Ovary (tissue), 9 donors: ENCODE results near the gene AFAP1. TPM values are rescaled to one million over a fixed set of nuclear protein-coding genes. Genes with fewer than 3 reads are reported as not detected.

Source experiments
- DNase-seq, 5 donors: peaks; one replicate each; pipeline ENCODE4 v3.0.0-alpha.2; 2019 to 2020
- H3K27ac ChIP-seq, 2 donors: fragments of 200-600 bp; one replicate each; pipeline versions ENCODE4 v1.5.1 to v1.8.0; 2019 to 2022
- H3K27me3 ChIP-seq: fragments of 200-600 bp; one replicate; pipeline ENCODE4 v1.8.0; 2022
- H3K36me3 ChIP-seq: fragments of 200-600 bp; sonication (generic); one replicate; pipeline ENCODE4 v1.5.1; 2019
- H3K4me1 ChIP-seq: one replicate; pipeline ENCODE4 v1.8.1; 2013; ENCODE audit warnings: mild to moderate bottlenecking, moderate library complexity; ENCODE audit not compliant: insufficient read depth
- H3K4me3 ChIP-seq: fragments of 200-600 bp; sonication (generic); one replicate; pipeline ENCODE4 v1.5.1; 2017
- H3K9me3 ChIP-seq, 2 donors: fragments of 200-600 bp in 1 of 2; sonication (generic) in 1 of 2; one replicate each; pipeline versions ENCODE4 v1.5.1 to v1.8.1; 2013 to 2019; ENCODE audit warnings: mild to moderate bottlenecking in 1 of 2, moderate library complexity in 1 of 2
- EP300 ChIP-seq: sonication (generic); formaldehyde crosslinking; IDR thresholded peaks from one replicate; pipeline ENCODE4 v1.6.1; 2017; ENCODE audit warnings: antibody characterized with exemption
- POLR2A ChIP-seq: fragments of 450-650 bp; IDR thresholded peaks from one replicate; pipeline ENCODE4 v1.6.1; 2017; ENCODE audit warnings: antibody characterized with exemption, mild to moderate bottlenecking, moderate library complexity
- WGBS, 3 donors: extraction: QIAGEN DNeasy Blood & Tissue Kit in 1 of 3; methylation state at CpG; one replicate each; pipeline versions ENCODE4 v1.1.5 to v1.1.7; 2013 to 2017; 5-methylcytosine and 5-hydroxymethylcytosine counted together
- intact Hi-C, 4 donors: fragments of 100-400 bp; cut with DNase I; formaldehyde crosslinking; loops; one replicate each; pipeline versions ENCODE4 v1.11.0 to v1.15.1; 2022 to 2023
- polyA plus RNA-seq, 2 donors: library from polyadenylated mRNA; stranded (reverse); fragments of 200-250 nt in 1 of 2; fragments of 350-450 nt in 1 of 2; fragmentation: Illumina TruSeq in 1 of 2; extraction: RNeasy Lipid Tissue Mini Kit (QIAGEN cat#74804) in 1 of 2; gene quantifications; one replicate each; pipeline ENCODE4 v1.2.3, GENCODE V29; 2013 to 2014
- total RNA-seq, 7 donors: library from RNA; depleted of rRNA in 2 of 7; stranded (reverse); fragments of >200 nt in 2 of 7; fragmentation: NEBNext Ultra II Directional in 3 of 7; extraction: Animal tissue kit (Norgen Biotek cat#: 25700) in 3 of 7; gene quantifications; one replicate each; pipeline versions ENCODE4 v1.1.0 to v1.2.4, GENCODE V29; 2016 to 2023
- TF ChIP-seq, protein P1 (sequence below), 3 donors: fragments of 450-650 bp in 2 of 3; fragments of 200-600 bp in 1 of 3; IDR thresholded peaks; one replicate each; pipeline versions ENCODE4 v1.5.1 to v1.8.0; 2016 to 2022; ENCODE audit warnings: antibody characterized with exemption in 3 of 3, mild to moderate bottlenecking in 1 of 3
- donor health status: DM: no; HTN: no; CAD: no; lungs with moderate emphysema.
- donor health status: DM: no; HTN: no; CAD: no.
- donor health status: Bipolar disorder and iron deficiency.
- donor health status: DM: yes; HTN: yes; CAD: no.
- donor health status: DM: no; HTN: no; CAD: no.
- donor health status: DM: yes; HTN: yes; CAD: no.

The AFAP1 gene
- total and polyA plus RNA-seq, 9 donors, result 8.6 to 42.3 (median 23.0) TPM

DNA sequence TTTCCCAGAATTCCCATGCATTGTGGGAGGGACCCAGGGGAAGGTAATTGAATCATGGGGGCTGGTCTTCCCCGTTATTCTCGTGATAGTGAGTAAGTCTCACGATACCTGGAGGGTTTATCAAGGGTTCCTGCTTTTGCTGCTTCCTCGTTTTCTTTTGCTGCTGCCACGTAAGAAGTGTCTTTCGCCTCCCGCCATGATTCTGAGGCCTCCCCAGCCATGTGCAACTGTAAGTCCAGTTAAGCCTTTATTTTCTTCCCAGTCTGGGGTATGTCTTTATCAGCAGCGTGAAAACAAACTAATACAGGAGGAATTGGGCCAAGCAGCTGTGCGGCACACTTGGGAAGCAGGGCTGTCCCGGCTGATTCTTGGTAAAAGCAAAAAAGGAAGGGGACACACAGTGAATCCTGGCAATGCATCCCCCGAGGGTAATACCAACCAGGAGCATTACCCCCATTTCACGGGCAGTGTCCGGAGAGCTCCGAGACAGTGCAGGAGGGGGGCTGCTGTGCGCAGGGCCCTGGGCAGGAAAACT is 185.7 kb downstream of the AFAP1 start:
- peaks cover 8% of the 10 kb centered on the region for H3K4me1 ChIP-seq
- intact Hi-C loops, result no loop called here
- no peak for TF ChIP-seq EP300
- no peak for TF ChIP-seq POLR2A
- TF ChIP-seq, protein P1, sequence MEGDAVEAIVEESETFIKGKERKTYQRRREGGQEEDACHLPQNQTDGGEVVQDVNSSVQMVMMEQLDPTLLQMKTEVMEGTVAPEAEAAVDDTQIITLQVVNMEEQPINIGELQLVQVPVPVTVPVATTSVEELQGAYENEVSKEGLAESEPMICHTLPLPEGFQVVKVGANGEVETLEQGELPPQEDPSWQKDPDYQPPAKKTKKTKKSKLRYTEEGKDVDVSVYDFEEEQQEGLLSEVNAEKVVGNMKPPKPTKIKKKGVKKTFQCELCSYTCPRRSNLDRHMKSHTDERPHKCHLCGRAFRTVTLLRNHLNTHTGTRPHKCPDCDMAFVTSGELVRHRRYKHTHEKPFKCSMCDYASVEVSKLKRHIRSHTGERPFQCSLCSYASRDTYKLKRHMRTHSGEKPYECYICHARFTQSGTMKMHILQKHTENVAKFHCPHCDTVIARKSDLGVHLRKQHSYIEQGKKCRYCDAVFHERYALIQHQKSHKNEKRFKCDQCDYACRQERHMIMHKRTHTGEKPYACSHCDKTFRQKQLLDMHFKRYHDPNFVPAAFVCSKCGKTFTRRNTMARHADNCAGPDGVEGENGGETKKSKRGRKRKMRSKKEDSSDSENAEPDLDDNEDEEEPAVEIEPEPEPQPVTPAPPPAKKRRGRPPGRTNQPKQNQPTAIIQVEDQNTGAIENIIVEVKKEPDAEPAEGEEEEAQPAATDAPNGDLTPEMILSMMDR (IDR thresholded peaks at IDR 0.05), result no peak
- H3K27ac ChIP-seq, result no peak overlapping the region
- H3K4me3 ChIP-seq, result no peak overlapping the region
- H3K36me3 ChIP-seq, result no peaks in the 10 kb centered on the region
- H3K27me3 ChIP-seq, result no peaks in the 10 kb centered on the region
- no peaks in the 10 kb centered on the region for H3K9me3 ChIP-seq
- DNase-seq, result no peak
- 14 to 60% (median 20%) methylated on average over 15 of the region's 15 CpGs for WGBS, 3 donors

DNA sequence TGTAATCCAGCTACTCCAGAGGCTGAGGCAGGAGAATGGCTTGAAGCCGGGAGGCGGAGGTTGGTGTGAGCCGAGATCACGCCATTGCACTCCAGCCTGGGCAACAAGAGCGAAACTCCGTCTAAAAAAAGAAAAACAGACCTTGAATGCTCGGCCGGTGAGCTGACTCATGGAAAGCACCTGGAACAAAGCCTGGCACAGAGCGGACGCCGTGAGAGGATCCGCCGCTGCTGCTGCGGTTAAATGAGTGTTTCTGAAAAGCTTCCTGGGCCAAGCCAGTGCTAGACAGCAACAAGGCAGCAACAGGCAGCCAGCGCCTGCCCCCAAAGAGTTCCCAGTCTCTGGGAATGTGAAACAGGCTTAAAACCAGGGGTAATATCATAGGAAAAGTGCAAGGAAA is 186.4 kb downstream of the AFAP1 start:
- Histone ChIP-seq H3K27ac (no peak overlapping the region), H3K4me1 (peaks cover 8% of the 10 kb centered on the region), H3K36me3 (no peaks in the 10 kb centered on the region), H3K27me3 (no peaks in the 10 kb centered on the region), H3K9me3 (no peaks in the 10 kb centered on the region), H3K4me3 (no peak overlapping the region)
- 42 to 76% (median 60%) methylated on average over 15 of the region's 15 CpGs for WGBS, 3 donors
- TF ChIP-seq, protein P1 (IDR thresholded peaks at IDR 0.05), result no peak
- TF ChIP-seq POLR2A (no peak), EP300 (no peak)
- no peak for DNase-seq
- intact Hi-C loops, result no loop called here

DNA sequence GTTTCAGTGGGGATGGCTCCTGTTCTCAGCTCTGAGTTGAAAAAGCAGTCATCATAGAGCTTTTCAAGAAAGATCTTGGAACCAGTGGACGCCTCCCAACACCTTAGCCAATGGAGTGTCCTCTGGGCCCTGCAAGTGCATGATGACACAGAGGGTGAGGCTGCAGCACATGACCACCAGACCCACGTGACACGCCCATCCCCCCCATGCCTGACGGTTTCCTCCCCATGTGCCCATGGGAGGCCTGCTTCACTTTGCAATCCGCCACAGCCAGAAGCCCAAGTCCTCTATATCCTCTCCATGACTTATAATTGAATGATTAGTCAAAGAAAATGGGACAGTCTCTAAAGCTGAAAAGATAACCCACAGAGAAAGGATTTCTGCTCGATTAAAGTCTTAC is 187.0 kb downstream of the AFAP1 start:
- intact Hi-C loops, result no loop called here
- no peak for TF ChIP-seq POLR2A
- TF ChIP-seq EP300, result no peak
- TF ChIP-seq, protein P1 (IDR thresholded peaks at IDR 0.05), result no peak
- Histone ChIP-seq H3K4me3 (no peak overlapping the region), H3K27me3 (no peaks in the 10 kb centered on the region), H3K4me1 (peaks cover 7% of the 10 kb centered on the region), H3K27ac (no peak overlapping the region), H3K9me3 (no peaks in the 10 kb centered on the region), H3K36me3 (no peaks in the 10 kb centered on the region)
- no peak for DNase-seq
- 89 to 95% (median 94%) methylated on average over 6 of the region's 6 CpGs for WGBS, 3 donors

- TF ChIP-seq EP300 (no peak), POLR2A (no peak)
- TF ChIP-seq, protein P1 (IDR thresholded peaks at IDR 0.05), result no peak
- intact Hi-C loops, result loop anchor here in 1 of 4 donors (2.0 kb wide), 1 partner anchor 18 kb away; no protein-coding TSS in a partner anchor
- no peak overlapping the region for H3K27ac ChIP-seq
Measured at GRCh38 chr4:7750972-7751371, 188.7 kb downstream of the AFAP1 start.

More at GRCh38 chr4:7750972-7751371, 188.7 kb downstream of the AFAP1 start:
- Histone ChIP-seq H3K27me3 (no peaks in the 10 kb centered on the region), H3K36me3 (no peaks in the 10 kb centered on the region), H3K9me3 (no peaks in the 10 kb centered on the region), H3K4me3 (no peak overlapping the region), H3K4me1 (peaks cover 6% of the 10 kb centered on the region)
- no peak for DNase-seq
